Inferior parietal cortex (tissue), 1 donor: Measurements from ENCODE around the gene CATSPER4.

ENCODE experiments used
- DNase-seq: peaks from one replicate; pipeline ENCODE4 v3.0.0-alpha.2; 2016; ENCODE audit errors: extremely low spot score

The CATSPER4 gene

GRCh38 chr1:26190373-26190987 lies at the start of gene CATSPER4:
CATSPER4 (plus strand) TSS chr1:26190602; CDS start chr1:26190628, 26 bp downstream.
- peak; percentile 20 for DNase-seq

- DNase-seq = no peak
These were observed 48.2 kb upstream of the CATSPER4 start for GRCh38 chr1:26142159-26142558.

DNA sequence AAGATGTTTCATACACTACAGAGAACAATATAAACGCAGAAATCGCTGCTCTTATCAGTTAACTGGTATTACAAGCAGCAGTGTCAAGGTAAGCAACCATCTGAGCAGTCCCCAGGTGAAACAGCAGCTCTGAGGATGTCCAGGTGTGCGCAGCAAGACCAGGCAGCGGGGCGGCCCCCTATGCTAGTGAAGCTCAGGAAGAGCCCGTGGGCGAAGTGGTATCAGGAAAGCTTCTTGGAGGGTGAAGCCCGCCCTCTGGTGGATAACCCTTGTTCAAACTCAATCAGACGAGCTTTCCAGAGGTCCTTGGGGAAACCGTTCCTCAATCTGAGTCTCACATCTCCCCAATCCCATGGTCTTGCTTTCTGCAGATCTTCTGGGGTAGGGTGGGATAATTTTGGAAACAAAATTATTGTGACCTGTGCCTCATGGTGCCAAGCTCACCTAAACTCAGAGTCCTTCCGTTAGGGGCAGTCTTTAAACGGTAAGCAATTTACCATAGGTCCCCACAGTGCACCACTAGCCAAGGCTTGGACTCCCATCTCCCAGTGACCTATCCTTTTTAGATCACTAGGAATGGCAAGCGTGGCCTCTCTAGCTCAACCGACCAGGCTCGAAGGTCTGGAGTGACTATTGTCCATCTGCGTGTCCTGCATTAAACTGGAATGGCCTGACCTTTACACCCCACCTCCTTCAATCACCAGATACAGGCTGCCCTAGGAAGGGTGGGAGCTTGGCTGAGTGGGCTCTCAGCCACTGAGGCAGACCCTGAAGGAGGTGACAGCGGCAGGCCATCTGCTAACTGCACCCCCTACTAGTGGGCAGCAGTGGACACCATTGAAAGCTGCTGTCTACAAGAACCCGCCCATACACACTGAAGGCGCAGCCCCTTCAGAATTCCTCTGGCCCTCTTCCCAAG lies 45.1 kb upstream of the CATSPER4 start:
- peak; percentile 93 for DNase-seq

DNA sequence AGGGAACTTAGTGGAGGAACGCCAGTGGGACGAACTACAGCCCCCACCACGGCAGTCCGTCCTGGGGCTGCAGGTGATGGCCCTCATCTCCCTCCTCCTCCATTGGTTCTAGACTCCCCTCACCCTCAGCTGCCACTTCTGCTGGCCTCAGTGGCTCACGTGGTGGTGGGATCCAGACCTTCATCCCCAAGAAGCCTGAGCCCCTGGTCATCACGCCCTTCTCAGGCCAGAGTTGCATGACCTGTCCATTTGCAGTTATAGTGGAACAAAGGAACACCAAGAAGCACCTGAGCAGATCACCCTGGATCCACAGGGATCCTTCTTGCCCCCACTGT lies 44.5 kb upstream of the CATSPER4 start:
- no peak for DNase-seq

DNA sequence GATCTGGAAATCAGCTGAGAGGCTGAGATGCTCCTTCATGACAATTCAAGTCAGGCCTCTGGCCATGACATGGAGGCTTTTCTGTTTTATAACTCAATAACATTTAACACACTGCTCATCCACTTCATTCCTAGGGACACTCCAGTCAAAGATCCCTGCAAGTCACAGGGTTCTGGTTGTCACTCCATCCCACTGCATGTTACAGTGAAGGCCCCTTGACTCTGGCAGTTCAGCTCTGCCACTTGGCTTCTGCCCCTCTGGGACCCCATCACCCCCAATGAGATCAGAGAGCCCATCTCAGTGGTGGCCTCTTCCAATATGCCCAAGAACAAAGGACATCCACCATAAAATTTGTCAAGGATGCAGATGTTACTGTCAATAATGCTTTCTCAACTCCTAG lies 41.5 kb upstream of the CATSPER4 start:
- no peak for DNase-seq

GRCh38 chr1:26153966-26154532 lies 36.4 kb upstream of the CATSPER4 start:
- no peak for DNase-seq

GRCh38 chr1:26154750-26155149 lies 35.7 kb upstream of the CATSPER4 start:
- no peak for DNase-seq

DNA sequence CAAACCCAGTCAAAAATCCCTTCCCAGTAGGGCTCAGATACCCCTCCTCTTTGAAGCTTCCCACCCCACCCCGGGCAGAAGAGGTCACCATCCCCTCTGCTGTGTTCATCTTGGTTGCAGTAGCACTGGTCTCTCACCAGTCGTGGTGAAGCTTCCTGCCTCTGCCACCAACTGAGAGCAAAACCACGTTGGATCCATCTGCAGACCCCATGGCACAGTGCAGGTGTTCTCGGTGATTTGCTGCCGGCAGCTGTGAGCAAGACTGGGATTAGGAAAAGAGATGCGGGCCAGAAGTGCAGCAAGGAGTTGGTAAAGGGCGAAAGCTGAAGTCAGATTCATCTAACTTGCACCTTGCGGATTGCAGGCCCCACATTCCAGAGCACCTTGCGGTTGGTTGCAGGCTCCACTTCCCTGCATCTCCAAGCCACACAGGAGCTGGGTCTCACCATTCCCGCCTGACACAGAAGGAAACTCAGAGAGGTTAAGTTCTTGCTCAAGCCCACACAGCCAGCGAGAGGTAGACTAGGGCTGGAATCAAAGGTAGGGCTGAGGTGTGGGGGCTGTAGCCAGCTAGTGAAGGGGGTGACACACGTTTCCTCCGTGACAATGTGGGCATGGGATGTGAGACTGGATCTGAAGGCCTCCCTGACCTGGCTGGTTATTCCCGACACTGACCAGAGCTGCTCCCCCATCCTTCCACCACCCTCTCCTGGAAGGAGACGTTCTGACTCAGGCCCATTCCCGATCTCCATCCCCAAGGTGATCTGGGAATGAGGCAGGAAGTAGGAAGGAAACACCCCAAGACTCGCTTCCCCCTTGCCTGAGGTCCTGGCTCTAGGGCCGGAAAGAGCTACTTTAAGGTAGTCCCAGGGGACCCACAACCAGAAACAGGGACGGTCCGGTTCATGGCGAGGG lies 34.8 kb upstream of the CATSPER4 start:
- no peak for DNase-seq

DNA sequence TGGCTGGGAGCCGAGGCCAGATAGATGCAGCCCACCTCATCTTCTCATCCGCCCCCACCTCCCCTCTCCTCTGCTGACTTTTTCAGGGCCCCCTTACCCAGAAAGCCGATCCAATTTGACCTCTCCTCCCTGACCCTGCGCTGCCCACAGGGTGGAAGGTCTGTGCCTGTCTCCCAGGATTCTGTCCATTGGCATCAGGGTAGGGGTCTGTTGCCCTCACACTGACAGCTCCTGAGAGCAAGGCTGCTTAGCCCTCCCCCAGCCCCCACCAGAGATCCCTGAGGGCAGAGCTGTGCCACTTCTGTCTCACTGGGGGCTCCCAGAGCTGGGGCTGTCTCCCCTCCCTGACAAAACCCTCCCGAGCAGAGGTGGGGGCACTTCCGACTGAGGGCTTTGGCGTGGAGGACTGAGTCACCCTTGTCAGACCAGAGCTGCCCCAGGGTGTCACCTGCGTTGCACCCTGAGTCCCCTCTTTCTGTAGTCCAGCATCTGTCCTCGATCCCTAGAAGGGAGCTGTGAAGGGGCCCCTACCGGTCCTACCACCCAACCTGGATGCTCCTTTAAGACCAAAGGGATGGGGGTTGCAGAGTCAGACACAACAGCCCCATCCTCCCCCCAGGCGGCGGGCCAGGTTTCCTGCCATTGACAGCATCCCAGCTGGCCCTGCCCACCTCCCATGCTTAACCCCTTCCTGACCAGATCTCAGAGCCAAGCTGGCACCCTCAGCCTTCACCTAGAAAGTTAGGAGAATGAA lies 33.9 kb upstream of the CATSPER4 start:
- DNase-seq = no peak

DNA sequence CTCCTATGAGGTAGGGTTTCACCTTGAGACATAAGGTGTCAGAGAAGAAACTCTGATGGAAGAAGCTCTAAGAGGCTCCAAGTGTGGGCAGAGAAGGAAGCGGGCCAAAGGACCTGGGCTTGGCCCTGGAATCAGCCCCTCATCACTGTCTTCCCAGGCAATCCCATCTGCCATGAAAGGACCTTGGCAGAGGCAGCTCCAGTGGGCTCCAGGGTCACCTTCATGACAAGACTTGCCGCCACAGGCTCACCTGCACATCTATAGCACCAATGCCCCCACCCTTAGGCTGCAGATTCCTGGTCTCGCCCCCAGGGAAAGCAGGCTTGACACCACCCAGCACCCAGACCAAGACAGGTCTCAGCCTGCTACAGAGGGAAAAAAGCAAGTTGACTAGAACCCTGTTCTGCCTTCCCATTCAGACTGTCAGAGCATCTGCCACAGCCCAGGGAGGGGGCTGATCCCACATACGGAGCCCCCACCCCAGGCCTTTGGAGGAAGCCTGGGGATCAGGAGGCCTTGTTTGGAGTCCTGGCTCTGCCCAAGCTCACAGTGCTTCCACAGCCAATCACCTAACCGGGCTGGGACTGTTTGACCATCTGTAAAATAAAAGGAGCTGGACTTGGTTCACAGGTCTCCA lies 32.0 kb upstream of the CATSPER4 start:
- DNase-seq = no peak

DNA sequence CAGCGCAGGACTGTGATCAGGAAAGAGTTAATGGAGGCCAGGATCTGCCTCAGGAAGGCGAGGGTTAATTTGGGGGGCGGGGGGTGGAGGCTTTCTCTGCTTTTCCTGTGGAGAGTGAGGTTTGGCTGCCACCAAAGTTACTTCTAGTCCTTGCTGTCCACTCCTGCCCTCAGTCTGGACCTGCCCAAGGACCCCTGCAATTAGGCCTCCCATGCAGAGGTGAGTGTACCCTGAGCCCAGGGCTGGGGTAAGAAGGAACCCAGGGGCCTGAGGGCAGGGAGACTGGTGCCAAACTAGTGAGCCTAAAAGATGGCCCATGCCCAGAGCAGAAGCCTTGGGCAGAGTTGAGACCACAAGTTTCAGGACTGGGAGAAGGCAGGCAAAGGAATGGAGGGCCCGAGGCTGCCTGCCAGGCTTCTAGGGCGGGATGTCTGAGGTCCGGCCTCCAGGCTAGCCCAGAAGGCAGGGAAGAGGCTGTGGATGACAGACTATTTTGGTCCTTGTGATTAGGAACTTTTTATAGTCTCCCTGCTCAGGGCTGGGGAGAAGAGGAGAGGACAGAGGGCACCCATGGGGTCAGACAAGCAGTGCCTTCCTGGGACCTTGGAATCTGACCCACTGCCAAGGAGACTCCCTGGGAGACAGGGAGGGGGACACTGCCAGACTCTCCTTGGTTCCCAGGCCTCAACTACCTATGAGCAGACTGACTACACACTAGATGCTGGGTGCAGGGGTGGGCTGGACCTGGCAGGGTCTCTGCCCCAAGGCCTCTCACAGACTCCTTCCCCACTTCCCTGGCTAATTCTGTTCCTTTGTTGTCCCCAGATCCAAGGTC lies 31.3 kb upstream of the CATSPER4 start, which contains the start of gene FAM110D:
Gene FAM110D, plus strand, starts transcription at position 172 of the 835 bp plus-strand sequence. CDS start 2,213 bp downstream, outside the sequence.
- DNase-seq = no peak

DNA sequence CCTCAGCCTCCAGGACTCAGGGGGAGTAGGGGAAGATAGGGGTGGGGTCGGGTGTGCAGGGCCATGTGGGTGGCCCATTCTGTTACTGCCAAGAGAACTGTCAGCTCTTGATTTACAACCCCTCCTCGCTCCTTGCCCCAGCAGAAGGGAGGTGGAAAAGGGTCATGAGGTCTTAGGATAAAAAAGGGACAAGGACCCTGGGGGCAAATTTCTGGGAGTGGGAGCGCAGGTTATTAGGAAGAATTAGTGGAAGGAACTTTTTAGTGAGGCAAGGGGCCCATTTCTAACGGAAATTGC lies 30.7 kb upstream of the CATSPER4 start:
- no peak for DNase-seq

- no peak for DNase-seq
These were observed 29.6 kb upstream of the CATSPER4 start for GRCh38 chr1:26160527-26161414.

GRCh38 chr1:26161415-26162219 lies 28.8 kb upstream of the CATSPER4 start:
- peak; percentile 36 for DNase-seq

- no peak for DNase-seq
These were observed 28.1 kb upstream of the CATSPER4 start for GRCh38 chr1:26162220-26162709.

DNA sequence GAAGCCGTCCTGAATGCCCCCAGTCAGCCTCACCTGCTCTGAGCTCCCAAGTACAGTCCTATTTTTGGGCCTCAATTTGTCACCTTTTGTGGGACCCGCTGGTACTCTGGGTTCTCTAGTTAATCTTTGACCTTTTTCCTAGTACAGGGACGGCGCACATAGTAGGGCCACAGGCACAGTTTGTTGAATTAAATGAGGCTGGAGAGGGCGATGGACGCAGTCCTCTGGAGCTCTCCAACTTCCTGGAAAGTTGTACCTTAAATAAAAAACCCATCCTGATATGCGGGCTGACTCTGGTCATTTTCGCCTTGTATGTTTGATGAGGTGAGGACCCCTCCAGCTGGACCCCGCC lies 26.7 kb upstream of the CATSPER4 start:
- no peak for DNase-seq

- DNase-seq = peak; percentile 34
These were observed 26.2 kb upstream of the CATSPER4 start for GRCh38 chr1:26164036-26164860.
